Hematopoietic multipotent progenitor cell treated with erythropoietin and hydrocortisone succinate and interleukin-3 and kit ligand, for 8 days (in vitro differentiated cells): ENCODE measurements around the gene STK16.

ENCODE experiments used
- DNase-seq: peaks from one replicate; pipeline ENCODE4 v3.0.0-alpha.2; 2015

The STK16 gene

DNA sequence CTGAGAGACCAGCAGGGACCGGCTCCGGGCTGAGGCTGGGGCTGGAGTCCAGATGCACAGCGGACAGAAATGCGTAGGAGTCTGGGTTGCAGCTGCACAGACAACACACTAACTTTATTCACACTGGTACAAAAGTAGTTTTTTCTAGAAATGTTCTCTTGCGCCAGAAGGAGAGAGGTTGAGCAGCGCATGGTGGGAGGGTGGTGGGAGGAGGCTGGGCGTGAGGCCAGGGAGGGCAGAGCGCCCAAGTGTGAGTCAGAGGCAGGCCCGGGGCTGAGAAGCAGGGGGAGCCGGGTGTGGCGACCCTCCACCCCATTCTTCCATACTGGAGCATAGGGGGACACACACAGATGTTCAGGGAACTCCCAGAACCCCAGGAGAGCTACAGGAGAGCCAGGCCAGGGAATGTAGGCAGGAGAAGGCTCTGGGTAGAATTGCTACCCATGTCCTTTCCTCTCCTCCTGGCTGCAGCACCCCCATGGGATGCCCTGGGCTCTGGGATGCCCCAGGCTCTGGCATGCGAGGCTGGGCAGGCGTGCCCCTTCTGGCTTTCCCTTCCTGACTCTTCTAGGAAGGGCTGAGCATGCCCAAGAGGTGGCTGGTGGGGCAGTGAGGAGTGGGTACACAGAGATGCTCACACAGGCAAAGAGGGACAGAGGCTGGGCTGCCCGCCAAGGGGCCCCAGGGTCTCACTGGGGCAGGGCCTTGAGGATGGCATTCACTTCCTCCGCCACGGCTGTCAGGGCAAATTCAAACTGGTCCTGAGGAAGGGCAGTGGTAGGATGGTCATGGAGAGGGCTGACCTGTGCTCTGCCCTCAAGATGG, 44.5 kb downstream of the STK16 start:
- DNase-seq: peak; percentile 74

DNA sequence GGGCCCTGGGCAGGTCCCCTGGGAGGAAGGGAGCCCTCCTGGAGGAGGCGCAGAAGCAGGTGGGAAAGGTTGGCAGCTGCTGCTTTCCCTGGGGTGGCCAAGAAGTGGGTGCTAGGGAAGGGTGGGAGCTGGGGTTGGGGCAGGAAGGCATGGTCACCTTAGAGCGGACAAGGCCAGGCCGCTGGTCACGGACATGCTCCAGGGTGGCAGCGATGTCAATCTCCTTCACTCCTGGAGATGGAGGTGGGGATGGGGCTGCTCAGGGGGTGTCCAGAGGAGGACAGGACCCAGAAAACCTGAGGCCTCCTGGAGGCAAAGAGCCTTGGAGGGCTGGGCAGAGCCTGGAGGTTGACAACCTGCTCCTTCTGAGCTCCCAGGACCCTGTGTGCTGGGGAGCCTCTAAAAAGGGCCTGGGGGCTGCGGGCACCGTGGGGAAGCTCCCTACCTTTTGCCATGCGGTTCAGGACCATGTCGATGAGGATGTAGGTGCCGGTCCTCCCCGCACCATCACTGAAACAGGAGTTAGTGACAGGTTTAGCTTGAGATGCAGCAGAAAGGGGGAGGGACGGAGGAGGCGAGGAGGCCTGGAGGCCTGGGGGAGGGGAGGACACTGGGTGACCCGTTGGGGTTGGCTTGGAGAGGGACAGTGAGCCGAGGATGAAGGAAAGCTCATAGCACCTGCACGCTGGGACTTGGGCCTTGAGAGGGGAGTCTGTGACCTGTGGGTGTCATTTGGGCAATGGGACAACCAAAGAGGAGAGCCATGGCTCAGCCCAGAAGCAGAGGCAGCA, 45.3 kb downstream of the STK16 start:
- DNase-seq: no peak

DNA sequence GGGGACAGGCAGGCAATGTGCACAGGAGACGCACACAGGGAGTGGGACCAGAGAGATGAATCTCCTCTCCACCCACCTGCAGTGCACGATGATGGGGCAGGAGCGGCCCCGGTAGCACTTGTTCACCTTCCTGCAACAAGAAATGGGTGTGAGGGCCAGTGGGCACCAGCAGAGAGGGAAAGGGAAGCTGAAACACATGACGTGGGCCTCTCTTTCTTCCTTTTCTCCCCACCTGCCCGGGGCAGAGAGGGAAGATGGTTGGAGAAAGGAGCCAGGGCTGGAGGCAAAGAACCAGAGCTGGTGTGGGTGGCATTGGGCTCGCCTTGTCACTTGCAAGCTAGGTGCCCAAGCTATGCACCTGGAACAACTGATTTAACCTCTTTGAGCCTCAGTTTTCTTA, 46.1 kb downstream of the STK16 start:
- no peak for DNase-seq

DNA sequence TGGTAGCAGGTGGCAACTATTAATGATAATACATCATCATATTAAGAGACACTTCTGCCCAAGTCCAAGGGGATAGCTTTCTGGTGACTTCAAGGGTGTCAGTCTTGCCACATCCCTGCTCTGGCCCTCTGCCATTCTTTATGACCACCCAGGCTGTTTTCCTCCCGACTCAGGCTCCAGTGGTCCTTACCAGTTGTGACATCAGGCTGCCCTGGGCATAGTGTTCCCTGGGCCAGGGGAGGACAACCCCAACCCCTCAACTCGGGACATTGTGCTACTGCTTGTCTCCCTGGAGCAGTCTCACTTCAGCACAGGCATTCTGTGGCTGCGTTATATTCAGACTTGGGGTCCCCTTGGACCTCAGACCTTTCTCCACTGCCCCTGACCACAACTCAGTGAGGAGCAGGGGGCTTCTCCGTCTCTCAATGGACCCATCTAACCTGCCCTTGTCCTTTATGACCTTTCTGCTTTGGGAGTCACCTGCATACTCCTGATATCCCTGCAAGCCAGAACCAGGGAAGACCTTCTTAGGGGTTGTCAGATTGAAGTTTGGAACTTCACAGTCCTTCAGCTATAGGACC, 46.7 kb downstream of the STK16 start:
- DNase-seq: no peak

DNA sequence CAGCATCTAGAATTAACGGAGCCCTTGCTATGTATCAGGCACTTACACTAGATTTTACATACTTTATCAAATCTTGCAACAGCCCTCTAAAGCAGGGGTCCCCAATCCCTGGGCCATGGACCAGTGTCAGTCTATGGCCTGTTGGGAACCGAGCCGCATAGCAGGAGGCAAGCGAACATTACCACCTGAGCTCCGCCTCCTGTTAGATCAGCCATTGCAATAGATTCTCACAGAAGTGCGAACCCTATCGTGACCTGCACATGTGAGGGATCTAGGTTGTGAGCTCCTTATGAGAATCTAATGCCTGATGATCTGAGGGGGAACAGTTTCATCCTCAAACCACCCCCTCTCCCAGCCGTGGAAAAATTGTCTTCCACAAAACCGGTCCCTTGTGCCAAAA, 47.3 kb downstream of the STK16 start:
- no peak for DNase-seq

DNA sequence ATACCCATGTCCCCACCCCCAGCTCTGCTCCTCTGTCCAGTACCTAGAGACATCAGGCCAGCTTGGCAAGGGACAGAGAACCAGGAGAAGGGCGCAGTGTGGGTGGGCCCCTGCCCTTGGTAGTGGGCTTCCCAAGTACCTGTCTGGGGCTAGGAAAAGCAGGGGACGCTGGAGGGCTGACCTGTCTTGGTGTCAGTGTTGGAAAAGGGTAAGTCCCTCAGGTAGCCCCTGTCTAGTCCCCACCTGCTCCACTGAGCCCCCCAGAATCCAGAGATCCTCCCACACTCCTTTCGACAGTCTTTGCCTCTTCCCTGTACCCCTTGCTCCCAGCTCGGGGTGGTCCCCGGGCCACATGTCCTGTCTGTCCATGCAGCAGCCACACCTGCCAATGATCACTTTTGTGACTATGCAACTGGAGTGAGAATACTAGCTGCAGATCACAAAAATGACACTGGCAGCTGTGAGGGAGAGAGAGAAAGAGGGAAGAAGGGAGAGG, 48.5 kb downstream of the STK16 start:
- DNase-seq: no peak

DNA sequence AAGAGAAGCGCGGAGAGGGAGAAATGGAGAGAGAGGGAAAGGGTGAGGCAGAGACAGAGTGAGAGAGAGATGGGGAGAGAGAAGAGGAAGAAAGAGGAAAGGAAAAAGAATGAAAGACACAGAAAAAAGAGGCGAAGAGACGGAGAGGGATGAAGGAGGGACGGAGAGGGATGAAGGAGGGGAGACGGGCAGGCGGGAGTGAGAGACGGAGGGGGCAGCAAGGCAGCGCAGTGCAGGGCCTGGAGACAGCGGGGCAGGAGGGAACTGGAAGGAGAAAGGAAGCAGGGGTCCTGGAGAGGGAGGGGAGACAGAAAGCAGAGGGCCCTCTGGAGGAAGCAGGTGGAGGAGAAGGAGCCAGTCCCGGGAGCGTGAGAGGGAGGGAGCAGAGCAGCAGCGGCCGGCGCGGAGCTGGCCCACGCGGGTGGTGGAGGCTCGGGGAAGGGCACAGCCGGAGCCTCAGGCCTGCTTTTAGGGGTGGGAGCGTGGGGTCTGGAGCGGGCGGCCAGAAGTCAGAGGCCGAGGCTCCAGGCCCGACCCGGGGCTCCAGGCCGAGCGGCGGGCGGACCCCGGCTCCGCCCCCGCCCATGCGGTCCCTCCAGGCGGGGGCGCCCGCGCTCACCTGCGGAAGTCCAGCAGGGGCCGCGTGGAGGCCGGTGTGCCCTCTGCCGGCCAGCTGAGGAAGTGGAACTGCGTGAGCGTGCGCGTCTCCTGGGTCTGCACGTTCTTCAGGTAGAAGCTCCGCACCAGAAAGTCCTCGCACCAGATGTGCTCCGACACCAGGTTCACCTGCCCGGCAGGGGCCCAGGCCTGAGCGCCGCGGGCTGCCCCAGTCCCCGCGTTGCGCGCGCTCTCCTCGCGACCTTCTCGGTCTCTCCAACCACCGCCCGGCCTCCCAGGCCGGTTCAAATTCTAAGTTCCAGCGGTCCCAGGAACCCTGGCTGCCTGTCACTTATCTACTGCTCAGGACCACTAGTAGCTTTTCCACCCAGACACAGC, 49.4 kb downstream of the STK16 start:
- peak; percentile 84 for DNase-seq

DNA sequence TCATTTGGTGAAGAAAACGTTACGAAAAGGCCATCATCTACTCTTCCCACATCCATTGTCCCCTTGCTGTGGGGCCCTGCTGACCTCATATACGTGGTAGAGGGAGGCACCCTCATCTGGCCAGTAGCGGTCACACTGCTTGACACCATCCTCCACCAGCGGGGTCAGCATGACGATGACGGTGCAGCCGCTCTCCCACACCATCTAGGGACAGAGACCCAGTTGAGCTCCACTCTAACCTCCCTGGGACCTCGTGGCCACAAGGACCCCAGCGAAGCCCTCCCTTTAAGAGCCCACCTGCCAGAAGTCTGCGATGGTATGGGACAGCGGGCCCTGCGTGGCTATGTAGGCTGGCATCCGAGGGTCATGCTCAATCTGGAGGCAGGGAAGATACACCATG, 50.9 kb downstream of the STK16 start:
- DNase-seq: no peak

DNA sequence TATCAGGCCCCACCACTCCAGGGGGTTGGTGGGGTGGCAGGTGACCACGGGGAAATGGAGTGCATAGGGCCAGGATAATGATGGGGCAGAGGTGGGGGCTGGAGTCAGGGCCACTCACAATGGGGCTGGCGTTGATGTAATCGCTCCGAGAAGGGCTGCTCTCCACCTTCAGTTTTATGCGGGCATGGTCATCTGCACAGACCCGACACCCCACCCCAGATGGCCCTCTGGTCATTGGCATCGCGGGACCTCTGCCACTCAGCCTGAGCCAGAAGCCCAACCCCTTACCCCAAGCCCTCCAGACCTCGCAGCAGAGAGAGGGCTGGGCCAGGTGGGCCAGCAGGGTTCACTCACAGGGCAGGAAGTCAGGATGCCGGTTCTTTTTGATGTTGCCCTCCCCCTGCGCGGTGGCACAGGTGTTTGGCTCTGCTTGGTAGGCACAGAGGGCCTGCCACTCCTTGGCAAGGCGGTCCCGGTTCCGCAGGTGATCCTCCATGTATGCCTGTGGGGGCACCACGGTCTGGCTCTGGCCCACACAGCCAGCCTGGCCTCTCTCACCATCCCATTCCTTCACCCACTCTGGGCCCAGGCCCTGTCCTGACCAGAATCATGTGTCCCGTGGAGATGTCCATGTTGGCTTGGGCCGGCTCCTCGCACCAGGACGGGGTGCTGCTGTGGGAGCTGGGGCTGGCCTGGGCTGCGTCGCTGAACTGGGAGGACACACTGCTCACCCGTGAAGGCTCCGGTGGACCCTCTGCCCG, 51.5 kb downstream of the STK16 start:
- no peak for DNase-seq

DNA sequence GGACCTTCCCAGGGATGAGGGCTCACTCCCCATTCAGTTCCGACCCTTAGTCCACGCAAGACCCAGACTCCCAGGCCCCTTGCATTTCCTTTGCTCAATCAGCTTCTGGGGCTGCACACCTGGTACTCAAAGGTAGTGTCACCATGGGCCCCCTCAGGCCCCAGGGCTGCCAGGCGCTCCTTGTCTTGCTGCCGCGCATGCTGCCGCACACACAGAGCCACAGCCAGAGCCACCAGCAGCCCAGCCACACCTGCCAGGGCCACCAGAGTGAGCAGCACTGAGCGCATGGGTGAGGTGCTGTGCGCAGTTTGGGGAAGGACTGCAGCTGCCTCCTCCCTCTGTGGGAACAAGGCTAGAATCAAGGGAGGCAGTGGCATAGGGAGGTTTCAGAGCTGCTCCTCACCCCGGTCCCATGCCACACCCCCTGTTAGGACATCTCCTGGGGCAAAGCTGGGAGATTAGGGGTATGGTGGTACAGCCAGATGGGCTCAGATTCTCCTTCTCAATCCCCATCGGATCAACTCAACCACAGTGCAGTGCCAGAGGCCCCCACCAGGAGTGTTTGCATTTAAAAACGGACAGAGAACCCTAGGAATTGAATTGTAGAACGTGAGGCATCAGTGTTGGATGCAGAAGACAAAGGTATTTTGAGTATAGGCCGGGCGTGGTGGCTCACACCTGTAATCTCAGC, 52.6 kb downstream of the STK16 start:
- DNase-seq: no peak

DNA sequence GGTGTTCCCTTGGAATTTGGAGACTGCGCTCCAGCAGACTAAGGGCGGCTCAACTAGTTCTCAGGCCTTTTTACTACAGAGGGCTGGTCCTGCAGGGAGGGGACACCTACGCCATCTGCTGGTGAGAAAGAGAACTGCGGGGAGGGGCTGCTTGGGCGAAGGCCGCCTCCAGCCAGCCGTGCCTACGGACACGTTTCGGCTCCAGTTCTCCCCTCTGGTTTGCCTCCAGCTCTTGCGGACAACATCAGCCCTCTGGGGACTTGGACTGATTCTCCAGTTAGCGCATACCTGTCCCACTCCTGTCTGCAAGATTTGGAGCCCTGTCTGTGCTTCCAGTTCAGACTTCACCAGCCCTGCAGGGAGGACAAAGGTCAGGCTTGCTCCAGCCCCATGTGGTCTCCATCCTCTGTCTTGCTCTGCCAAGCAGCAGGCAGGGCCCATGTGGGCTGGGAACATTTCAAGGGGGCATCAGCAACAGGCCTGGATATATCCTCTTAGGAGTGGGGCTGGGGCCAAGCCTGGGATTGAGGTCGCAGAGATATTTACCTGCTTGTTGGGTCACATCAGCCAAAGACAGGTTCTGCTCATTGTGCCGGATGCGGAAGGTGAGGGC, 53.6 kb downstream of the STK16 start:
- peak; percentile 82 for DNase-seq

DNA sequence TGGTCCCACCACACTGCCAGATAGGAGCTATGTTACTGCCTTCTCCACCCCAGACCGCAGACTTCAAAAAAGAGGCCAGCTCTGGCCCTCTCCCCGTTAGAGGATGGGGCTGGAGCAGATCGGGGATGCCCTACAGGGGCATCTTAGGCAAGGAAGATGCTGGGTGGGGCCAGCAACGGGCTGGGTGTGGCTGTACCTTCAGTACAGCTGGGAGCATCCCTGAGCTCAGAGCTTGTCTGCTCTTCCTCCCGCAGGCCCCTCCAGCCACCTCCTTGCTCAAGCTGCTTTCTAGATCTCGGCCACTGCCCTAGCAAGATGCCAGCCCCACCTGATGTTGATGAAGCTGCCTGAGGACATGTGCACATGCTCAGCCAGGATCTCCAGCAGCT, 54.1 kb downstream of the STK16 start:
- no peak for DNase-seq
